GM18867 (cell line): ENCODE data around the gene ACSL3.

Source experiments
- ATAC-seq: cut with Tn5 transposase; IDR thresholded peaks from one replicate; pipeline ENCODE4 v1.9.1; 2021; ENCODE audit warnings: mild to moderate bottlenecking, moderate library complexity; ENCODE audit not compliant: unreplicated experiment

The ACSL3 gene

DNA sequence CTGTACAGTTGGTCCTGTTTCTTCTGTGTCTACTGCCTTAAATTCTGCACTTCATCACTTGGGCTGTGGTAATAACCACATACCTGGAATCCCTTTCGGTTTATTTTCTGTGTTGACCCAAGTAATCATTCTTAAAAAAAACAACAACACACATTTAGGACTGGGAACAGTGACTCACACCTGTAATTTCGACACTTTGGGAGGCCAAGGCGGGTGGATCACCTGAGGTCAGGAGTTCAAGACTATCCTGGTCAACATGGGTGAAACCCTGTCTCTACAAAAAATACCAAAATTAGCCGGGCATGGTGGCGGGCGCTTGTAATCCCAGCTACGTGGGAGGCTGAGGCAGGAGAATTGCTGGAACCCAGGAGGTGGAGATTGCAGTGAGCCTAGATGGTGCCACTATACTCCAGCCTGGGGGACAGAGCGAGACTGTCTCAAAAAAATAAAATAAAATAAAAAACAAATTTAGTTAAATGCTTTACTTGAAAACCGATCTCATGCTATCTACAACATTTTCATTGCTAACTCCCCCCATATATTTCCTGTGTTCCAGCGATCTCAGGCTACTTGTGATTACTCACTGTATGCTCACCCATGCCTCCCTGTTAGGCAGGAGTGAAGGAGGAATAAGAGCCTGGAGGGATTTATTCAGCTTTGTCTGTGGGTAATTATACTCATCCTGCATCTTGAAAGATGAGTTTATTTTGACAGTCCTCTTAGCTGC lies 18.2 kb downstream of the ACSL3 start:
- no peak for ATAC-seq

- no peak for ATAC-seq
Measured at GRCh38 chr2:222879604-222879933, 18.7 kb downstream of the ACSL3 start.

DNA sequence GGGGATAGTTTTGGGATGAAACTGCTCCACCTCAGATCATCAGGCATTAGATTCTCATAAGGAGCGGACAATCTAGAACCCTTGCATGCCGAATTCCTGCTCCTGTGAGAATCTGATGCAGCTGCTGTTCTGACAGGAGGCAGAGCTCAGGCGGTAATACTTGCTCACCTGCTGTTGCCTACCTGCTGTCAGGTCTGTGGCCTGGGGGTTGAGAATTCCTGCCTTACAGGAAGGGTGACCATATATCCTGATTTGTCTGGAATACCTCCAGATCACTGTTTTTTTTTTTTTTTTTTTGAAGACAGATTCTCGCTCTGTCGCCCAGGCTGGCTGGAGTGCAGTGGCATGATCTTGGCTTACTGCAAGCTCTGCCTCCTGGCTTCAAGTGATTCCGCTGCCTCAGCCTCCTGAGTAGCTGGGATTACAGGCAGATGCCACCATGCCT lies 21.7 kb downstream of the ACSL3 start:
- no peak for ATAC-seq

- no peak for ATAC-seq
Measured at GRCh38 chr2:222883420-222883819, 22.6 kb downstream of the ACSL3 start.

GRCh38 chr2:222884114-222884771 lies 23.4 kb downstream of the ACSL3 start:
- no peak for ATAC-seq

- no peak for ATAC-seq
Measured at GRCh38 chr2:222884805-222885424, 24.1 kb downstream of the ACSL3 start.

GRCh38 chr2:222887124-222887523 lies 26.3 kb downstream of the ACSL3 start:
- no peak for ATAC-seq

DNA sequence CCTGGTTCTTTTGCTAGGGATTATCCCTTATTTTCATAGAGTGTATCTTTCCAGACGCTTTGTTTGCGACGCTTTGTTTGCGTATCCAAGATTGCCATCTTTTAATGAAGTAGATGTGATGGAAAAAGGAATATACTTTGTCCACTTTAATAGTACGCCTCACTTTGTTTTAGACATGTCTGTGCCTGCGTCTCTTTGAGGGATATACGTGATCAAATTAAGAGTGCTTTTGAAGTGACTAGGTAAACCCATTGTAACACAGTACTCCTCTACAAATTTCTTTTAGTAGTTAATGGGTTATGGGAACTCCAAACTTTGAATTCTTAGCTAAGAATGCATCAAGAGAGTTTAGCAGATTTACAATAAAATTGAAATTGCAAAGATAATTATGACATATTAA lies 27.9 kb downstream of the ACSL3 start:
- ATAC-seq = no peak

DNA sequence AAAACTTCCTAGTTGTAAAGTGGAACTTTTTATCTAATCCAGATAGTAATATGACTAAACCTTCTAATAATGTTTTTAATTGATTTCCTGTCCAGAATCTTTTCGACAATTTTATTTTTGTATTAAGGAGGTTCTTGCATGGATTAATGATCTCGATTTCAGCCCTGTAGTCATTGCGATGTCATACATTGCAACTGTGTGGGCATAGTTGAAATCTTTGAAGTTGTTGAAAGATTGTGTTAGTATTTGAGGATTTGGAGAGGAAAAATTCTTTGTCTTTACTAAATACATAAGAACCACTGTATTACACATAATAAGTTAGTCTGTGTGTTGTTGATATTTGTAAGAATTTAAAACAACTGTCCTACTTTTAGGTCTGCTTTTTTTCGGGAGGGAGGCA lies 31.1 kb downstream of the ACSL3 start:
- no peak for ATAC-seq

DNA sequence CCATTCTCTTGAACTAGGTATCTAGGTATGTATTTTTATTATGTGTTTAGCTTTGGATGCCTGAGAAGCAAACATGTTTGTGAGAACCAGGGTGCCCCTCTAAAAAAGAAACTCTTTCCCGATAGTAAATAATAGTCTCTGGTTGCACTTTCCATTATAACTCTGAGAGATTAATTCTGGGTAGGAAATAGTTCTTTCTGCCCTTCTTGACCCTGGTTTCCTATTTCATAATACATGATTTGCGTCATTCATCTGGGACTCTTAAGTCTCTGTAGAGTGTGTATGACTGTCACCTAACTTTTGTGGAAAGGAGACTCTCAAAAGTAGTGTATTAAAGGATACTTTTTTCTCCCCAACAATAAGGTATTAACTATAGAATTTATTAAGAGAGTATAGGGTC lies 31.5 kb downstream of the ACSL3 start:
- ATAC-seq = no peak

GRCh38 chr2:222892761-222893160 lies 31.9 kb downstream of the ACSL3 start:
- no peak for ATAC-seq

DNA sequence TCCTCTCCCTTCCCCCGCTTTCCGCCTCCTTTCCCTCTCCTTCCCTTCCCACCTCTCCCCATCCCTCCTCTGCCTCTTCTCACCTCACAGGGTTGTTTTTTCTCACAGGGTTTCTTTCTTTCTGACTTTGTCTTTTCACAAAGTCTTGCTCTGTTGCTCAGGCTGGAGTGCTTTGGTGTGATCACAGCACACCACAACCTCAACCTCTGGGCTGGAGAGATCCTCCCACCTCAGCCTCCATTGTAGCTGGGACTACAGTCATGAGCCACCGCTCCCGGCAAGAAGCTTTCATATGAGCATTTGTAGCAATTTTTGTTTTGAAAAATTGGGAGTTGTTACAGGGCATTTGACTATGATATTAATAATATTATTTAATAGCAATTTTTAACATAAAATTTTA lies 32.9 kb downstream of the ACSL3 start:
- no peak for ATAC-seq

- no peak for ATAC-seq
Measured at GRCh38 chr2:222895144-222895543, 34.3 kb downstream of the ACSL3 start.

- ATAC-seq = no peak
Measured at GRCh38 chr2:222897898-222898297, 37.1 kb downstream of the ACSL3 start.

- ATAC-seq = no peak
Measured at GRCh38 chr2:222899413-222900181, 38.8 kb downstream of the ACSL3 start.

- ATAC-seq = no peak
Measured at GRCh38 chr2:222900354-222900753, 39.5 kb downstream of the ACSL3 start.

- no peak for ATAC-seq
Measured at GRCh38 chr2:222902660-222903059, 41.8 kb downstream of the ACSL3 start.

DNA sequence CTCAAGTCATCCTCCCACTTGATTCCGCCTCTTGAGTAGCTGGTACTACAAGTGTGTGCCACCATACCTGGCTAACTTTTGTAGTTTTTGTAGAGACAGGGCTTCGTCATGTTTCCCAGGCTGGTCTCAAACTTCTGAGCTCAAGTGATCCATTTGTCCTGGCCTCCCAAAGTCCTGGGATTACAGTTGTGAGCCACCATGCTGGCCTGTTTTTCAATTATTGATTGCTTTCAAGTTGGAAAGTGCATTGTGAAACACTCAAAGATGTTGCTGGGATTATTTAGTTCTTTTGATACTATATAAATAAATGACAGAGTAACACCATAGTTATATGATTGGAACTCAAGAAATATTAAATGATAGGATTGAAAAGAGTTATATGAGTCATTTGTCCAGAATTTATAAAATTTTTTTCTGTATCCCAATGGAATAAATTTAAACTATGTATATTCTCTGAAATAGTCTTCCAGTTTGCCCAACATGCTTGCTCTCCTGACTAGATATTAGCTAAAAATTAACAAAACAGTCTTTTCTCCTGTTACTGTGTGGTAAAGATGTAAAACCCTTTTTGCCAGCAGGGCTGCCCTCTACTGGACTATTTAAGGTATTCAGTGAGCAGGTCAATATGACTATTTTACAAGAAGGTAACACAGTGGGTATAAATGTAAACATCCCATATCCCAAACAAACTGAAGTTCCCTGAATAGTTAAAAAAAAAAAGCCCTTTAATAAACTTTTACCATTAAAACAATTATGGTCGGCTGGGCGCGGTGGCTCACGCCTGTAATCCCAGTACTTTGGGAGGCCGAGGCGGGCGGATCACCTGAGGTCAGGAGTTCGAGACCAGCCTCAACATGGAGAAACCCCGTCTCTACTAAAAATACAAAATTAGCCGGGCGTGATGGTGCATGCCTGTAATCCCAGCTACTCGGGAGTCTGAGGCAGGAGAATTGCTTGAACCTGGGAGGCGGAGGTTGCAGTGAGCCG lies 42.7 kb downstream of the ACSL3 start:
- peak; percentile 88 for ATAC-seq

GRCh38 chr2:222904557-222905258 lies 43.9 kb downstream of the ACSL3 start:
- no peak for ATAC-seq

GRCh38 chr2:222907048-222907447 lies 46.2 kb downstream of the ACSL3 start:
- no peak for ATAC-seq
